ENCODE data around the gene MARK3.

DNA sequence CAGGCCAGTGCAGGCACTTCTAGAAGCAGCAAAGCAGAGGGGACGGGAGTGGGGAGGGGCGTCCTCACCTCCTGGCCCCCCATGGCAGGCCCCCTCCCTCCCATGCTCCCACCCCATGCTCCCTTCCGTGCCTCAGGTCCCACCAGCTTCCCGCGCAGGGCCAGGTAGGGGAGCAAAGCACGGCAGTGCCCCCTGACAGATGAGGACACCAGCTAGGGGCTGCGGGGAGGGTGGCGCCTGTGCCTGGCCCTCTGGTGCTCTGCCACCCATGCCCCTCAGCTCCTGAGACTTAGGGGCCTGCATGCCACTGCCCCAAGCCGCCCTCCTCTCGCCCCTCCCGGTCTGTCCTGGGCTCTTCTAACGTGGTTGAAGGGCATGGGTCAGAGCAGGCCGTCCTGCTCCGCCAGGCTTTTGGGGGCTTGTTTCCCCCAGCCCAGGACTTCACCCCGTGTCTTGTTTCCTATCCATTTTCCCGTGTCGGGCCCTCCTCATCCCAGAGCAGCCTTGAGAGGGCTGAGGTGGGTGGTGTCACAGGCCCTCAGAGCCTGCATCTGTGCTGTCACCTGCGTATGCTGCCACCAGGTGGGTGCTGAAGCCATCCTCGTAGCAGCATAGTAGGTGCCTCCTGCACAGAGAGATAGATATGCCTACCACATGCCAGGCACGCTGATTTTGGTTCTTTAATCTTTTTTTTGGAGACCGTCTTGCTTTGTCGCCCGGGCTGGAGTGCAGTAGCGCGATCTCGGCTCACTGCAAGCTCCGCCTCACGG, 154.0 kb downstream of the MARK3 start:
- no peak for TF ChIP-seq CTCF (optimal IDR thresholded peaks at IDR 0.05 in 1 of 3, IDR thresholded peaks at IDR 0.05 in 1 of 3, conservative IDR thresholded peaks at IDR 0.05 in 1 of 3; ENCODE audit: extremely low read depth in 1 of 3, insufficient read depth in 2 of 3, low read length in 3 of 3)
- TF ChIP-seq EZH2 (IDR thresholded peaks at IDR 0.05; ENCODE audit: low read length): no peak
